IMR-90 (cell line): ENCODE data around the gene S1PR1. TPM values are rescaled to one million over a fixed set of nuclear protein-coding genes. Genes with fewer than 3 reads are reported as not detected.

Experiments used
- ATAC-seq: fragments of 200-7000 bp; cut with Tn5 transposase; 2 replicates; pipeline ENCODE4 v1.9.1; 2020; ENCODE audit warnings: low read depth, mild to moderate bottlenecking, moderate library complexity
- BruUV-seq: library from RNA; stranded (reverse); fragments of 400-500 nt; replicated peaks from 2 replicates; lab custom pipeline; 2021; lab: Mats Ljungman, UMichigan
- CTCF ChIA-PET: fragments of 300-600 bp; formaldehyde crosslinking; extraction: SDS; loops from one replicate; lab custom pipeline; 2021; ENCODE audit warnings: antibody characterized with exemption; lab: Yijun Ruan, JAX
- POLR2A ChIA-PET: fragments of 300-600 bp; sonication (Branson Sonifier 250); formaldehyde crosslinking; loops from one replicate; lab custom pipeline; 2022; ENCODE audit warnings: antibody characterized with exemption; ENCODE audit not compliant: unreplicated experiment; lab: Charles Lee
- DNase-seq: peaks from one replicate; pipeline ENCODE4 v3.0.0; 2013
- H2AFZ ChIP-seq: replicated peaks from 2 replicates; pipeline ENCODE3; 2013; ENCODE audit warnings: low read length, mild to moderate bottlenecking; ENCODE audit not compliant: poor library complexity
- H2AK5ac ChIP-seq: 2 replicates; pipeline ENCODE4 v1.6.1; 2013; ENCODE audit warnings: low read depth, low read length, inconsistent platforms
- H2AK9ac ChIP-seq: replicated peaks from 2 replicates; pipeline ENCODE3; 2013; ENCODE audit warnings: mild to moderate bottlenecking, low read depth, low read length, moderate library complexity; ENCODE audit not compliant: poor library complexity
- H2BK120ac ChIP-seq: 2 replicates; pipeline ENCODE4 v1.6.1; 2013; ENCODE audit warnings: low read depth, low read length, inconsistent platforms
- H2BK15ac ChIP-seq: 3 replicates; pipeline ENCODE4 v1.6.1; 2013; ENCODE audit warnings: low read depth, low read length, inconsistent platforms
- H2BK20ac ChIP-seq: 2 replicates; pipeline ENCODE4 v1.6.1; 2013; ENCODE audit warnings: low read depth, mild to moderate bottlenecking, inconsistent platforms, low read length, moderate library complexity
- H2BK5ac ChIP-seq: 2 replicates; pipeline ENCODE4 v1.6.1; 2013; ENCODE audit warnings: mild to moderate bottlenecking, low read depth, low read length, inconsistent platforms; ENCODE audit not compliant: poor library complexity, severe bottlenecking
- H3K14ac ChIP-seq: replicated peaks from 2 replicates; pipeline ENCODE4 v1.6.1; 2013; ENCODE audit warnings: low read depth, low read length, inconsistent platforms
- H3K18ac ChIP-seq: 2 replicates; pipeline ENCODE4 v1.6.1; 2013; ENCODE audit warnings: low read depth, low read length, control low read depth
- H3K23ac ChIP-seq: 2 replicates; pipeline ENCODE4 v1.6.1; 2013; ENCODE audit warnings: low read depth, low read length, inconsistent platforms
- H3K27ac ChIP-seq: 2 replicates; pipeline ENCODE4 v1.5.1; 2013; ENCODE audit warnings: mild to moderate bottlenecking, control low read depth, low read length; ENCODE audit not compliant: insufficient read depth
- H3K27me3 ChIP-seq: 2 replicates; pipeline ENCODE4 v1.6.1; 2013; ENCODE audit warnings: low read length; ENCODE audit not compliant: control insufficient read depth, insufficient read depth
- H3K36me3 ChIP-seq: 2 replicates; pipeline ENCODE4 v1.6.1; 2013; ENCODE audit warnings: low read length, mixed read lengths; ENCODE audit not compliant: control insufficient read depth, insufficient read depth
- H3K4ac ChIP-seq: 2 replicates; pipeline ENCODE4 v1.6.1; 2013; ENCODE audit warnings: low read depth, low read length, inconsistent platforms
- H3K4me1 ChIP-seq: 2 replicates; pipeline ENCODE4 v1.6.1; 2013; ENCODE audit warnings: low read length, mixed read lengths; ENCODE audit not compliant: control insufficient read depth, insufficient read depth
- H3K4me2 ChIP-seq: 2 replicates; pipeline ENCODE4 v1.6.1; 2013; ENCODE audit warnings: low read depth, mild to moderate bottlenecking, control low read depth, low read length, moderate library complexity
- H3K4me3 ChIP-seq: 2 replicates; pipeline ENCODE4 v1.5.1; 2013; ENCODE audit warnings: low read depth, mild to moderate bottlenecking, control low read depth, low read length, moderate library complexity; ENCODE audit not compliant: insufficient read depth
- H3K56ac ChIP-seq: 2 replicates; pipeline ENCODE4 v1.6.1; 2013; ENCODE audit warnings: low read length, inconsistent platforms; ENCODE audit not compliant: insufficient read depth; ENCODE audit errors: extremely low read depth
- H3K79me1 ChIP-seq, 2 experiments: 2 replicates each; pipeline ENCODE4 v1.6.1; 2013; ENCODE audit warnings: low read length in 2 of 2, inconsistent platforms in 1 of 2, low read depth in 1 of 2
- H3K9ac ChIP-seq: 2 replicates; pipeline ENCODE4 v1.6.1; 2013; ENCODE audit warnings: low read depth, low read length, control low read depth
- H3K9me1 ChIP-seq: 2 replicates; pipeline ENCODE4 v1.6.1; 2013; ENCODE audit warnings: low read length, inconsistent platforms; ENCODE audit not compliant: insufficient read depth
- H3K9me3 ChIP-seq: 2 replicates; pipeline ENCODE4 v1.6.1; 2013; ENCODE audit warnings: low read length; ENCODE audit not compliant: control insufficient read depth, insufficient read depth
- H4K20me1 ChIP-seq: 2 replicates; pipeline ENCODE4 v1.6.1; 2013; ENCODE audit warnings: low read length, inconsistent platforms; ENCODE audit not compliant: insufficient read depth
- H4K5ac ChIP-seq: 2 replicates; pipeline ENCODE4 v1.6.1; 2013; ENCODE audit warnings: mild to moderate bottlenecking, low read depth, low read length, control low read depth
- H4K8ac ChIP-seq, 2 experiments: 2 replicates each; pipeline ENCODE4 v1.6.1; 2013; ENCODE audit warnings: low read depth in 2 of 2, low read length in 2 of 2, control low read depth in 1 of 2, inconsistent platforms in 1 of 2
- H4K91ac ChIP-seq: 2 replicates; pipeline ENCODE4 v1.6.1; 2013; ENCODE audit warnings: low read depth, low read length, inconsistent platforms; ENCODE audit not compliant: insufficient read depth
- CEBPB ChIP-seq: IDR thresholded peaks from 2 replicates; pipeline ENCODE4 v1.6.1; 2012; ENCODE audit warnings: low read depth, low read length, improper control_type of control experiment
- CHD1 ChIP-seq: IDR thresholded peaks from 2 replicates; pipeline ENCODE4 v1.6.1; 2012; ENCODE audit warnings: low read depth, low read length, improper control_type of control experiment
- MXI1 ChIP-seq: IDR thresholded peaks from 2 replicates; pipeline ENCODE4 v1.6.1; 2012; ENCODE audit warnings: low read depth, mild to moderate bottlenecking, low read length, moderate library complexity, borderline replicate concordance
- POLR2A ChIP-seq: IDR thresholded peaks from 2 replicates; pipeline ENCODE4 v1.6.1; 2012; ENCODE audit warnings: mild to moderate bottlenecking, low read depth, low read length
- WGBS, 2 experiments: methylation state at CpG; one replicate each; pipeline versions ENCODE4 v1.1.5 to v1.1.7; 2013; ENCODE audit warnings: missing lambda C conversion rate in 2 of 2; ENCODE audit not compliant: insufficient read length in 1 of 2; ENCODE audit errors: extremely low coverage in 2 of 2; 5-methylcytosine and 5-hydroxymethylcytosine counted together
- dilution Hi-C: fragments of 300-500 bp; cut with HindIII; formaldehyde crosslinking; loops from one replicate; pipeline ENCODE4 v1.14.3; 2018; ENCODE audit warnings: low sequenced_read_pairs; ENCODE audit not compliant: unreplicated experiment
- in situ Hi-C: fragments of 300-500 bp; cut with MboI; formaldehyde crosslinking; loops from 3 replicates; pipeline ENCODE4 v1.14.3; 2019; ENCODE audit warnings: low sequenced_read_pairs, inconsistent platforms, mixed read lengths
- intact Hi-C: fragments of 100-400 bp; cut with micrococcal nuclease; formaldehyde crosslinking; loops from 2 replicates; pipeline ENCODE4 v1.10.0; 2022
- polyA plus RNA-seq, 3 experiments: library from polyadenylated mRNA; depleted of rRNA; stranded (reverse); fragments of >200 nt; gene quantifications; 2 replicates each; pipeline ENCODE4 v1.2.3, GENCODE V29; 2012; ENCODE audit warnings: low replicate concordance in 1 of 3
- total RNA-seq: library from RNA; depleted of rRNA; stranded (reverse); fragments of >200 nt; gene quantifications from 2 replicates; pipeline ENCODE4 v1.2.3, GENCODE V29; 2012

The S1PR1 gene
- total and polyA plus RNA-seq, 2 of the 4 experiments (the other 2 are of a cell fraction) = 12.9 to 15.6 TPM

- Histone ChIP-seq H3K4ac (no peak overlapping the region), H3K4me3 (no peak overlapping the region), H3K9me1 (peaks cover 3% of the 10 kb centered on the region; the same call in 1 of the 2 replicates), H2AFZ (no peak overlapping the region), H3K79me1 (no peaks in the 10 kb centered on the region), H2BK120ac (no peak overlapping the region), H3K4me1 (no peaks in the 10 kb centered on the region), H3K27ac (no peak overlapping the region), H3K27me3 (no peaks in the 10 kb centered on the region), H4K91ac (no peak overlapping the region), H2AK9ac (no peak overlapping the region), H3K18ac (no peak overlapping the region), H3K36me3 (no peaks in the 10 kb centered on the region), H2BK15ac (no peak overlapping the region), H3K23ac (no peak overlapping the region), H4K8ac (no peak overlapping the region), H3K56ac (no peak overlapping the region), H3K4me2 (no peak overlapping the region), H4K5ac (no peak overlapping the region), H2BK20ac (no peak overlapping the region), H3K14ac (no peak overlapping the region), H2AK5ac (no peak overlapping the region), H4K20me1 (no peaks in the 10 kb centered on the region), H2BK5ac (no peak overlapping the region), H3K9ac (no peak overlapping the region), H3K9me3 (no peaks in the 10 kb centered on the region)
- dilution Hi-C loops (no loop called here), intact Hi-C loops (no loop called here), in situ Hi-C loops (no loop called here)
- CTCF ChIA-PET = interaction anchor here (0.7 kb wide), 1 partner anchor 22 kb away, joined by 4 read pairs; no protein-coding TSS in a partner anchor
- ATAC-seq (no peak), DNase-seq (no peak)
- WGBS, 2 experiments = no CpG with 5 or more reads among the region's 2 CpGs
- no TSS peak for BruUV-seq
- POLR2A ChIA-PET = no interaction called here
- TF ChIP-seq CEBPB = no peak
- TF ChIP-seq MXI1 = no peak
- no peak for TF ChIP-seq POLR2A
- no peak for TF ChIP-seq CHD1
Measured at GRCh38 chr1:101216623-101217022, 20.2 kb upstream of the S1PR1 start.
